Measurements from ENCODE around the gene TRMT1L. TPM values are rescaled to one million over a fixed set of nuclear protein-coding genes. Genes with fewer than 3 reads are reported as not detected.

TRMT1L gene
- total and polyA plus RNA-seq, 12 donors = 5.9 to 52.5 (median 23.7) TPM

DNA sequence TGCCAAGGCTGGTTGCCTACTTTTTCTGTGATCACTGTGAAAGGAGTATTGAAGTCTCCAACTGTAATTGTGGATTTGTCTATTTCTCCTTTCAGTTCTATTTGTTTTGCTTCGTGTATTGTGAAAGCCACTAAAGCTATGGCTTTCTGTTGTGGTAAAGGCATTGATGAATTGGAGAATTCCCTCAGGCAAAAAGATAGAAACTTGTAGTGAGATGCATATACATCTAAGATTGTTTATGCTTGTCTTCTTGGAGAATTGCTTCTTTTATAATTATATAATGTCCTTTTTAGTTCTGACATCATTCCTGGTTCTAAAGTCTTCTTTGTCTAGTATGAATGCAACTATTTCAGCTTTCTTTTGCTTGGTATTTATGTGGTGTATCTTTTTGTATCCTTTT, 37.0 kb upstream of the TRMT1L start:
- Histone ChIP-seq H3K4me3 (no peak overlapping the region), H3K27me3 (no peaks in the 10 kb centered on the region), H3K36me3 (replicated peaks in 1 of 2) (no peaks in the 10 kb centered on the region), H3K4me1 (replicated peaks in 1 of 2) (no peaks in the 10 kb centered on the region), H3K9me3 (replicated peaks in 1 of 3) (no peaks in the 10 kb centered on the region), H3K27ac (no peak overlapping the region)
- no peak for TF ChIP-seq POLR2A (IDR thresholded peaks at IDR 0.05)
- no peak for TF ChIP-seq CTCF (IDR thresholded peaks at IDR 0.05)
- no peak for DNase-seq
- intact Hi-C loops (cut with DNase I) = no loop called here
- WGBS, 4 donors = 75 to 95% (median 84%) methylated on average over 1 of the region's 1 CpG

DNA sequence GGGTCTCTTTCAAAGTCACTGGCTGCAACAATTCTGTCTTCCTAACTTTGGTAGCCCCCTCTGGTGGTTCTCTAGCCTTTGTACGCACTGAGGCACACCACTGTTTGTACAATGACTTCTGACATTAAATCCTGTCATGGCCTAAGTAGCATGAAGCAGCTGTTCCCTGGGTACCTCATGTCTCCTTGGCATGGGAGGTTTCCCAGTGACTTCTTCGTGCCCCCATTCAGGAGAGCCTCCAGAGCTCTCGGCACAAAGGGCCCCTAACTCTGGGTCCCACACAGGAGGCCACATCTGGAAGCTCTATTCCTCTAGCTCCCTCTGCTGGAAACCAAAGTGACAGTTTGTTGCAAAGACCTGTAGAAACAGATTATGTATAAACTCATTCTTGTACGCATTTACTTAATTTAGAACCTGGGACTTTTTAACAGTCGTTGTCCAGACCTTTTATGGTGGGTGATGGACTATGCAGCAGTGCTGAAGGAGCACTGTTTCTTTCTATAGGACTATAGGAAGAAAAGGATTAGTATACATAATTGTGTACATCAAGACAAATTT, 13.6 kb upstream of the TRMT1L start:
- H3K36me3 ChIP-seq (replicated peaks in 1 of 2) = no peaks in the 10 kb centered on the region
- no peak overlapping the region for H3K27ac ChIP-seq
- intact Hi-C loops (cut with DNase I) = loop anchor here in 1 of 2 donors (10.0 kb wide), 1 partner anchor 186 kb away; no protein-coding TSS in a partner anchor
- no peak overlapping the region for H3K4me3 ChIP-seq
- 24 to 29% (median 25%) methylated on average over 5 of the region's 5 CpGs for WGBS, 4 donors
- peak; percentile 25 to 63 (median 52) for DNase-seq
- H3K4me1 ChIP-seq (replicated peaks in 1 of 2) = peaks cover 0 to 4% of the 10 kb centered on the region in 2 donors
- peak; percentile 50 to 72 (median 64) for TF ChIP-seq CTCF (IDR thresholded peaks at IDR 0.05)
- no peak for TF ChIP-seq POLR2A (IDR thresholded peaks at IDR 0.05)
- H3K9me3 ChIP-seq (replicated peaks in 1 of 3) = no peaks in the 10 kb centered on the region
- H3K27me3 ChIP-seq = no peaks in the 10 kb centered on the region

DNA sequence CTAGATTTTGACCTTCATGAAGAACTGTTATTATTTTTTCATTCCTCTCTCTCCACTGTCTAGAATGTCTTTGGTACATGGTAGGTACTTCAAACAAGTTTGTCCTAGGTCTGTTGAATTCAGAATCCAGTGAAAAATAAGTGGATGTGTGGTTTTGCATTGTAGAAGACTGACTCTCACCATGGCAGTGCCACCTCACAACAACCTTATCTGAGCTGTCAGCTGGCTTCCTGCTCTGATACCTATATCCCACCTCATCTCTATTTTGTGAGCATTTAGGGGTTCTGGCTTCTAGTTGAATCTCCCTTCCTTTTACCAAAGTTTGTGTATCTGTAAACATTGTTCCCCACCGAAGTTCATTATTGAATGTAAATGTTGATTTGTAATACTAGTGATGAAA, 9.4 kb upstream of the TRMT1L start:
- TF ChIP-seq POLR2A (IDR thresholded peaks at IDR 0.05) = no peak
- TF ChIP-seq CTCF (IDR thresholded peaks at IDR 0.05) = no peak
- WGBS, 4 donors = 60 to 91% (median 74%) methylated on average over 1 of the region's 1 CpG
- DNase-seq = no peak
- intact Hi-C loops (cut with DNase I) = loop anchor here in 1 of 2 donors (10.0 kb wide), 1 partner anchor 181 kb away; no protein-coding TSS in a partner anchor
- Histone ChIP-seq H3K9me3 (replicated peaks in 1 of 3) (no peaks in the 10 kb centered on the region), H3K36me3 (replicated peaks in 1 of 2) (no peaks in the 10 kb centered on the region), H3K27me3 (no peaks in the 10 kb centered on the region), H3K4me1 (replicated peaks in 1 of 2) (peaks cover 0 to 4% of the 10 kb centered on the region in 2 donors), H3K4me3 (no peak overlapping the region), H3K27ac (peak overlapping the region in 1 of 5 donors; percentile 1)

DNA sequence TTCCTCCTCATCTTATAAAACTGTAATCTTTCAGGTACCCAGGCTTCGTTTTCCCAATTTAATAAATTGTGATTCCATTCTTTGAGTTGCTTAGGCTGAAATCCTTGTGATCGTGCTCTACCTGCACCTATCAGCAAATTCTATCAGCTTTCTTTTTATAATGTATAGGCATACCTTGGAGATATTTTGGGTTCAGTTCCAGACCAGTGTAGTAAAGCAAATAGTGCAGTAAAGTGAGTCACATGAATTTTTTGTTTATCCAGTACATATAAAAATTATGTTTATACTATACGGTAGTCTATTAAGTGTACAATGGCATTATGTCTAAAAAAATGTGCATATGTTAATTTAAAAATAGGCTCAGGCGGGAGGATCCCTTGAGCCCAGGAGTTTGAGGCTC, 5.7 kb upstream of the TRMT1L start:
- 90 to 97% (median 95%) methylated on average over 4 of the region's 4 CpGs for WGBS, 4 donors
- H3K27ac ChIP-seq = no peak overlapping the region
- H3K36me3 ChIP-seq (replicated peaks in 1 of 2) = no peaks in the 10 kb centered on the region
- no peaks in the 10 kb centered on the region for H3K9me3 ChIP-seq (replicated peaks in 1 of 3)
- no peak for DNase-seq
- intact Hi-C loops (cut with DNase I) = loop anchor here in 1 of 2 donors (10.0 kb wide), 1 partner anchor 178 kb away; no protein-coding TSS in a partner anchor
- peaks cover 6 to 7% of the 10 kb centered on the region in 2 donors for H3K4me1 ChIP-seq (replicated peaks in 1 of 2)
- H3K27me3 ChIP-seq = no peaks in the 10 kb centered on the region
- H3K4me3 ChIP-seq = no peak overlapping the region
- TF ChIP-seq POLR2A (IDR thresholded peaks at IDR 0.05) (no peak), CTCF (IDR thresholded peaks at IDR 0.05) (no peak)
